Liver (tissue), 9 donors: ENCODE data around the gene ANKRD28. TPM values are rescaled to one million over a fixed set of nuclear protein-coding genes. Genes with fewer than 3 reads are reported as not detected.

ENCODE experiments used
- DNase-seq: peaks from one replicate; pipeline ENCODE4 v3.0.0-alpha.2; 2017; ENCODE audit warnings: low spot score
- H3K27ac ChIP-seq, 2 donors: one replicate each; pipeline ENCODE4 v1.7.0; 2013; ENCODE audit warnings: inconsistent platforms in 2 of 2, low read length in 2 of 2, control low read depth in 1 of 2, low read depth in 1 of 2, mild to moderate bottlenecking in 1 of 2
- H3K27me3 ChIP-seq, 4 donors: one replicate each; pipeline versions ENCODE4 v1.6.1 to v1.7.0; 2013; ENCODE audit warnings: low read length in 3 of 4, inconsistent platforms in 1 of 4, mild to moderate bottlenecking in 1 of 4, moderate library complexity in 1 of 4; ENCODE audit not compliant: control insufficient read depth in 4 of 4, insufficient read depth in 4 of 4
- H3K36me3 ChIP-seq, 4 donors: one replicate each; pipeline versions ENCODE4 v1.6.1 to v1.7.0; 2013; ENCODE audit warnings: low read length in 3 of 4, mild to moderate bottlenecking in 3 of 4, low read depth in 1 of 4, moderate library complexity in 1 of 4; ENCODE audit not compliant: control insufficient read depth in 4 of 4, insufficient read depth in 3 of 4
- H3K4me1 ChIP-seq, 4 donors: one replicate each; pipeline versions ENCODE4 v1.6.1 to v1.7.0; 2013; ENCODE audit warnings: low read length in 3 of 4, mild to moderate bottlenecking in 3 of 4, moderate library complexity in 1 of 4; ENCODE audit not compliant: control insufficient read depth in 4 of 4, insufficient read depth in 4 of 4
- H3K4me3 ChIP-seq, 3 donors: one replicate each; pipeline versions ENCODE4 v1.6.1 to v1.7.0; 2013; ENCODE audit warnings: low read length in 3 of 3, control low read depth in 1 of 3, low read depth in 1 of 3, mild to moderate bottlenecking in 1 of 3
- H3K9ac ChIP-seq, 2 donors: one replicate each; pipeline ENCODE4 v1.7.0; 2013; ENCODE audit warnings: low read length in 2 of 2, mild to moderate bottlenecking in 2 of 2, moderate library complexity in 2 of 2, control low read depth in 1 of 2, low read depth in 1 of 2
- H3K9me3 ChIP-seq, 4 donors: one replicate each; pipeline versions ENCODE4 v1.6.1 to v1.7.0; 2013; ENCODE audit warnings: low read length in 3 of 4; ENCODE audit not compliant: control insufficient read depth in 4 of 4
- ATF3 ChIP-seq: IDR thresholded peaks from 2 replicates; pipeline ENCODE4 v1.6.1; 2016; ENCODE audit warnings: antibody characterized with exemption
- CTCF ChIP-seq: fragments of 150-350 bp; IDR thresholded peaks from 2 replicates; pipeline ENCODE4 v1.5.1; 2017; ENCODE audit warnings: improper control_type of control experiment, low read depth, low read length; ENCODE audit not compliant: missing input control
- EGR1 ChIP-seq, 2 donors: IDR thresholded peaks; 2 replicates each; pipeline ENCODE4 v1.6.1; 2016 to 2018; ENCODE audit warnings: antibody characterized with exemption in 2 of 2, low read depth in 2 of 2
- FOXA2 ChIP-seq: IDR thresholded peaks from 2 replicates; pipeline ENCODE4 v1.6.1; 2016; ENCODE audit warnings: antibody characterized with exemption
- GABPA ChIP-seq, 2 donors: IDR thresholded peaks in 1 of 2; conservative IDR thresholded peaks in 1 of 2; 2 replicates each; pipeline ENCODE4 v1.6.1; 2016; ENCODE audit warnings: antibody characterized with exemption in 2 of 2, mild to moderate bottlenecking in 1 of 2, moderate library complexity in 1 of 2
- HNF4A ChIP-seq, 2 donors: conservative IDR thresholded peaks; 2 replicates each; pipeline ENCODE4 v1.6.1; 2016; ENCODE audit warnings: antibody characterized with exemption in 2 of 2, mild to moderate bottlenecking in 2 of 2
- HNF4G ChIP-seq: IDR thresholded peaks from 2 replicates; pipeline ENCODE4 v1.6.1; 2016; ENCODE audit warnings: antibody characterized with exemption
- JUND ChIP-seq, 2 donors: IDR thresholded peaks; 2 replicates each; pipeline ENCODE4 v1.6.1; 2016; ENCODE audit warnings: antibody characterized with exemption in 2 of 2
- MAX ChIP-seq: IDR thresholded peaks from 2 replicates; pipeline ENCODE4 v1.6.1; 2016; ENCODE audit warnings: antibody characterized with exemption
- NR2F2 ChIP-seq: IDR thresholded peaks from 2 replicates; pipeline ENCODE4 v1.6.1; 2016; ENCODE audit warnings: antibody characterized with exemption
- REST ChIP-seq: IDR thresholded peaks from 2 replicates; pipeline ENCODE4 v1.6.1; 2016; ENCODE audit warnings: antibody characterized with exemption, mild to moderate bottlenecking
- RXRA ChIP-seq, 2 donors: IDR thresholded peaks; 2 replicates each; pipeline ENCODE4 v1.6.1; 2017 to 2018; ENCODE audit warnings: antibody characterized with exemption in 2 of 2, mild to moderate bottlenecking in 1 of 2
- TAF1 ChIP-seq: conservative IDR thresholded peaks from 2 replicates; pipeline ENCODE4 v1.6.1; 2016; ENCODE audit warnings: antibody characterized with exemption, mild to moderate bottlenecking
- YY1 ChIP-seq: IDR thresholded peaks from 2 replicates; pipeline ENCODE4 v1.6.1; 2016; ENCODE audit warnings: antibody characterized with exemption, mild to moderate bottlenecking
- WGBS: extraction: QIAGEN DNeasy Blood & Tissue Kit; methylation state at CpG from one replicate; pipeline ENCODE4 v1.1.7; 2013; 5-methylcytosine and 5-hydroxymethylcytosine counted together
- polyA plus RNA-seq, 2 donors: library from polyadenylated mRNA; stranded (reverse) in 1 of 2; unstranded in 1 of 2; fragments of 200-250 nt in 1 of 2; fragments of >200 nt in 1 of 2; fragmentation: Nextera tagmentation in 1 of 2; extraction: Ambion mirVana in 1 of 2; gene quantifications; one replicate each; pipeline versions ENCODE4 v1.2.1 to v1.2.3, GENCODE V29; 2013 to 2015
- total RNA-seq, 2 donors: library from RNA; depleted of rRNA; stranded (reverse); fragments of >200 nt; gene quantifications; one replicate each; pipeline ENCODE4 v1.2.3, GENCODE V29; 2014
- donor health status: healthy.
- donor health status: healthy.
- donor health status: healthy.
- donor health status: healthy.
- donor health status: healthy.

The ANKRD28 gene
- total and polyA plus RNA-seq, 4 donors = 9.2 to 39.1 (median 16.8) TPM

GRCh38 chr3:15707779-15708178, 90.0 kb downstream of the ANKRD28 start (continued):
- no peak for TF ChIP-seq MAX
- TF ChIP-seq CTCF = no peak
- TF ChIP-seq HNF4A (conservative IDR thresholded peaks at IDR 0.05) = no peak
- no peak for TF ChIP-seq EGR1 (IDR thresholded peaks at IDR 0.05; ENCODE audit: low read depth in 2 of 2)
- TF ChIP-seq GABPA (IDR thresholded peaks at IDR 0.05 in 1 of 2, conservative IDR thresholded peaks at IDR 0.05 in 1 of 2) = no peak
- no peak for TF ChIP-seq HNF4G

GRCh38 chr3:15703346-15703745, 94.4 kb downstream of the ANKRD28 start:
- TF ChIP-seq NR2F2 (no peak), JUND (IDR thresholded peaks at IDR 0.05) (no peak), REST (no peak)
- Histone ChIP-seq H3K4me3 (no peak overlapping the region), H3K9me3 (no peaks in the 10 kb centered on the region), H3K36me3 (peaks cover 1 to 7% (median 5%) of the 10 kb centered on the region in 4 donors), H3K9ac (no peak overlapping the region), H3K27ac (no peak overlapping the region), H3K27me3 (no peaks in the 10 kb centered on the region), H3K4me1 (peaks cover 0 to 3% (median 0%) of the 10 kb centered on the region in 4 donors)
- no peak for DNase-seq
- 99% methylated on average over 2 of the region's 2 CpGs for WGBS

GRCh38 chr3:15694628-15695027, 103.2 kb downstream of the ANKRD28 start:
- no peak for TF ChIP-seq HNF4A (conservative IDR thresholded peaks at IDR 0.05)
- TF ChIP-seq YY1 = no peak
- TF ChIP-seq JUND (IDR thresholded peaks at IDR 0.05) = no peak
- no peak for TF ChIP-seq TAF1
- no peak for TF ChIP-seq FOXA2
- TF ChIP-seq ATF3 = no peak
- TF ChIP-seq CTCF = no peak
- TF ChIP-seq RXRA (IDR thresholded peaks at IDR 0.05) = no peak
- no peak for TF ChIP-seq GABPA (IDR thresholded peaks at IDR 0.05 in 1 of 2, conservative IDR thresholded peaks at IDR 0.05 in 1 of 2)
- no peak for TF ChIP-seq REST
- no peak for TF ChIP-seq HNF4G
- 96% methylated on average over 1 of the region's 1 CpG for WGBS
- DNase-seq = no peak
- Histone ChIP-seq H3K27me3 (no peaks in the 10 kb centered on the region), H3K4me3 (no peak overlapping the region), H3K4me1 (no peaks in the 10 kb centered on the region), H3K9me3 (no peaks in the 10 kb centered on the region), H3K36me3 (peaks cover 3 to 32% (median 10%) of the 10 kb centered on the region in 4 donors), H3K27ac (no peak overlapping the region), H3K9ac (no peak overlapping the region)
